ENCODE measurements around the gene TPM2. TPM values are rescaled to one million over a fixed set of nuclear protein-coding genes. Genes with fewer than 3 reads are reported as not detected.
"Not testable (repeated sequence)": the region's sequence is repeated elsewhere in the genome, so short reads cannot be mapped to it uniquely, and the experiment has no call there.

The TPM2 gene
- polyA plus RNA-seq, 1 experiment = 1,727 TPM

DNA sequence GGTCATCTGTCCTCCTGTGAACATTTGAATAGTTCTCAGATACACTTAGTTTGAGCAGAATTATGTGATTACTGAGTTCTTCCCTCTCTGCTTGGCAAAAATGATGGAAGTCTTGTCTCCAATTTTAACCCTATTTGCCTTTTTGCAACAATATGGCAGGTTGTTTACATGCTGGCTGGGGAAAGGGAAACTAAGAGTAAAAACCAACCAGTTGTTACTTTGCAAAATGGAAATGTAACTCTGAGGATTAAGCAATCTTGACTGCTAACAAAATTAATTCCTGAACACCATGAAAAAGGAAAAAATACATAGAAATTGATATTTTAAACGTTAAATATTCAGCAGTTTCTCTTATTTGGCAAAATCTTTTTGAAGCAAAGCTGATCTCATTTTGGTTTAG is 50.1 kb downstream of the TPM2 start:
- Histone ChIP-seq H3K27me3 (ENCODE audit: control insufficient read depth, insufficient read depth, low read length) (no peaks in the 10 kb centered on the region), H3K36me3 (ENCODE audit: control insufficient read depth, insufficient read depth, low read length) (no peaks in the 10 kb centered on the region), H3K4me3 (ENCODE audit: low read depth, low read length) (no peak overlapping the region)
- ChIA-PET CTCF (interaction anchor here (0.6 to 1.7 kb wide), 3 partner anchors 19 to 28 kb away, joined by 3 to 8 read pairs (median 3); partner anchors contain the start of gene CCDC107), POLR2A (no interaction called here)
- TF ChIP-seq, protein P1, sequence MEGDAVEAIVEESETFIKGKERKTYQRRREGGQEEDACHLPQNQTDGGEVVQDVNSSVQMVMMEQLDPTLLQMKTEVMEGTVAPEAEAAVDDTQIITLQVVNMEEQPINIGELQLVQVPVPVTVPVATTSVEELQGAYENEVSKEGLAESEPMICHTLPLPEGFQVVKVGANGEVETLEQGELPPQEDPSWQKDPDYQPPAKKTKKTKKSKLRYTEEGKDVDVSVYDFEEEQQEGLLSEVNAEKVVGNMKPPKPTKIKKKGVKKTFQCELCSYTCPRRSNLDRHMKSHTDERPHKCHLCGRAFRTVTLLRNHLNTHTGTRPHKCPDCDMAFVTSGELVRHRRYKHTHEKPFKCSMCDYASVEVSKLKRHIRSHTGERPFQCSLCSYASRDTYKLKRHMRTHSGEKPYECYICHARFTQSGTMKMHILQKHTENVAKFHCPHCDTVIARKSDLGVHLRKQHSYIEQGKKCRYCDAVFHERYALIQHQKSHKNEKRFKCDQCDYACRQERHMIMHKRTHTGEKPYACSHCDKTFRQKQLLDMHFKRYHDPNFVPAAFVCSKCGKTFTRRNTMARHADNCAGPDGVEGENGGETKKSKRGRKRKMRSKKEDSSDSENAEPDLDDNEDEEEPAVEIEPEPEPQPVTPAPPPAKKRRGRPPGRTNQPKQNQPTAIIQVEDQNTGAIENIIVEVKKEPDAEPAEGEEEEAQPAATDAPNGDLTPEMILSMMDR (IDR thresholded peaks at IDR 0.05; ENCODE audit: insufficient read depth, low read depth, low read length) = no peak
- DNase-seq (ENCODE audit: low read depth) = no peak

- CTCF ChIA-PET = interaction anchor here (1.7 kb wide), 1 partner anchor 28 kb away, joined by 8 read pairs; no protein-coding TSS in a partner anchor
- H3K4me3 ChIP-seq (ENCODE audit: low read depth, low read length); H3K27me3 ChIP-seq (ENCODE audit: control insufficient read depth, insufficient read depth, low read length); POLR2A ChIA-PET; H3K36me3 ChIP-seq (ENCODE audit: control insufficient read depth, insufficient read depth, low read length); DNase-seq (ENCODE audit: low read depth): not testable (repeated sequence)
Observed at GRCh38 chr9:35639225-35639624, 50.5 kb downstream of the TPM2 start.

DNA sequence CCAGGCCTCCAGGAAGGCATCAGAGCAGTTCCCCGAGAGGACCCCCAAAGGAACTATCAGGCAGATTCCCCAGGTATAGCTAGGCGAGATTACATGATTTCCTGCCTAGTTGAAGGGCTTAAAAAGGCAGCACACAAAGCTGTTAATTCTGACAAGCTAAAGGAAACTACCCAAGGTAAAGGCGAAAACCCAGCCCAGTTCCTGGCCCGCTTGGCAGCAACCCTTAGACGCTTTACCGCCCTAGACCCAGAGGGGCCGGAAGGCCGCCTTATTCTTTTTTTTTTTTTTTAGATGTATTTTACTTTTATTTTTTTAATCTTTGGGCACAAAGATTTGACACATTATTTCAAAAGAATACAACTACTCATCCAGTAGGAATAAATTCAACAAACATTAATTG is 51.0 kb downstream of the TPM2 start:
- H3K4me3 ChIP-seq (ENCODE audit: low read depth, low read length); POLR2A ChIA-PET; H3K27me3 ChIP-seq (ENCODE audit: control insufficient read depth, insufficient read depth, low read length); H3K36me3 ChIP-seq (ENCODE audit: control insufficient read depth, insufficient read depth, low read length); DNase-seq (ENCODE audit: low read depth): not testable (repeated sequence)
- CTCF ChIA-PET = interaction anchor here (0.7 kb wide), 1 partner anchor 12 kb away, joined by 3 read pairs; no protein-coding TSS in a partner anchor

GRCh38 chr9:35637427-35637955 is 52.2 kb downstream of the TPM2 start:
- H3K4me3 ChIP-seq (ENCODE audit: low read depth, low read length); H3K36me3 ChIP-seq (ENCODE audit: control insufficient read depth, insufficient read depth, low read length); DNase-seq (ENCODE audit: low read depth); H3K27me3 ChIP-seq (ENCODE audit: control insufficient read depth, insufficient read depth, low read length); CTCF ChIA-PET; POLR2A ChIA-PET: not testable (repeated sequence)

DNA sequence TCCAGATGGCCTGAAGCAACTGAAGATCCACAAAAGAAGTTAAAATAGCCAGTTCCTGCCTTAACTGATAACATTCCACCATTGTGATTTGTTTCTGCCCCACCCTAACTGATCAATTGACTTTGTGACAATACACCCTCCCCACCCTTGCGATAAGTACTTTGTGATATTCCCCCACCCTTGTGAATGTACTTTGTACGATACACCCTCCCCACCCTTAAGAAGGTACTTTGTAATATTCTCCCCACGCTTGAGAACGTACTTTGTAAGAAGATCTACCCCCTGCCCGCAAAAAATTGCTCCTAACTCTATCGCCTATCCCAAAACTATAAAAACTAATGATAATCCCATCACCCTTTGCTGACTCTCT is 52.9 kb downstream of the TPM2 start:
- CTCF ChIA-PET; H3K4me3 ChIP-seq (ENCODE audit: low read depth, low read length); POLR2A ChIA-PET; DNase-seq (ENCODE audit: low read depth); H3K36me3 ChIP-seq (ENCODE audit: control insufficient read depth, insufficient read depth, low read length); H3K27me3 ChIP-seq (ENCODE audit: control insufficient read depth, insufficient read depth, low read length): not testable (repeated sequence)

GRCh38 chr9:35636135-35636876 is 53.4 kb downstream of the TPM2 start:
- TF ChIP-seq, protein P1 (IDR thresholded peaks at IDR 0.05; ENCODE audit: insufficient read depth, low read depth, low read length) = no peak
- no peaks in the 10 kb centered on the region for H3K36me3 ChIP-seq (ENCODE audit: control insufficient read depth, insufficient read depth, low read length)
- no peak for DNase-seq (ENCODE audit: low read depth)
- H3K4me3 ChIP-seq (ENCODE audit: low read depth, low read length) = no peak overlapping the region
- POLR2A ChIA-PET = no interaction called here
- CTCF ChIA-PET = interaction anchor here (1.0 to 2.5 kb wide), 3 partner anchors 10 to 26 kb away, joined by 3 to 9 read pairs (median 7); no protein-coding TSS in a partner anchor
- no peaks in the 10 kb centered on the region for H3K27me3 ChIP-seq (ENCODE audit: control insufficient read depth, insufficient read depth, low read length)

- Histone ChIP-seq H3K4me3 (ENCODE audit: low read depth, low read length) (no peak overlapping the region), H3K27me3 (ENCODE audit: control insufficient read depth, insufficient read depth, low read length) (no peaks in the 10 kb centered on the region), H3K36me3 (ENCODE audit: control insufficient read depth, insufficient read depth, low read length) (no peaks in the 10 kb centered on the region)
- DNase-seq (ENCODE audit: low read depth) = no peak
- ChIA-PET CTCF (interaction anchor here (1.0 to 2.5 kb wide), 3 partner anchors 11 to 25 kb away, joined by 3 to 9 read pairs (median 7); no protein-coding TSS in a partner anchor), POLR2A (no interaction called here)
- TF ChIP-seq, protein P1 (IDR thresholded peaks at IDR 0.05; ENCODE audit: insufficient read depth, low read depth, low read length) = no peak
Observed at GRCh38 chr9:35635730-35636129, 54.0 kb downstream of the TPM2 start.

Small RNAs within 50 kb of the gene (small RNA-seq; reads per million reads assigned to genes)
- gene MIR6853 (ENCODE audit: insufficient read length, low read depth, low replicate concordance) (0.63 reads per million), gene RMRP (ENCODE audit: insufficient read length, low read depth, low replicate concordance) (not detected), gene RN7SL22P (ENCODE audit: insufficient read length, low read depth, low replicate concordance) (not detected)

Other genes starting within 250 kb of the TPM2 start
- gene RUSC2, start 199.8 kb downstream of the TPM2 start, polyA plus RNA-seq (2011; rRNA removed) = 19.6 and 43.3 TPM in 2 replicates
- 23.2 and 32.6 TPM in 2 replicates for gene TESK1, start 84.7 kb downstream of the TPM2 start, polyA plus RNA-seq (2011; rRNA removed)
- gene CD72, start 71.5 kb downstream of the TPM2 start, polyA plus RNA-seq (2011; rRNA removed) = 1.1 and 1.7 TPM in 2 replicates
- not detected in 2 replicates for gene SIT1, start 39.0 kb downstream of the TPM2 start, polyA plus RNA-seq (2011; rRNA removed)
- 235 and 1,738 TPM in 2 replicates for gene RMRP, start 31.9 kb downstream of the TPM2 start, polyA plus RNA-seq (2011; rRNA removed)
- 22.0 and 27.9 TPM in 2 replicates for gene CCDC107, start 31.6 kb downstream of the TPM2 start, polyA plus RNA-seq (2011; rRNA removed)
- 2.7 and 4.1 TPM in 2 replicates for gene ARHGEF39, start 24.7 kb downstream of the TPM2 start, polyA plus RNA-seq (2011; rRNA removed)
- gene CA9, start 16.0 kb downstream of the TPM2 start, polyA plus RNA-seq (2011; rRNA removed) = 0.13 and 0.32 TPM in 2 replicates
- 215 and 399 TPM in 2 replicates for gene TLN1, start 42.3 kb upstream of the TPM2 start, polyA plus RNA-seq (2011; rRNA removed)
- 67.9 and 75.8 TPM in 2 replicates for gene CREB3, start 42.7 kb upstream of the TPM2 start, polyA plus RNA-seq (2011; rRNA removed)
- gene GBA2, start 59.3 kb upstream of the TPM2 start, polyA plus RNA-seq (2011; rRNA removed) = 30.3 and 44.1 TPM in 2 replicates
- 17.4 and 19.7 TPM in 2 replicates for gene RGP1, start 59.4 kb upstream of the TPM2 start, polyA plus RNA-seq (2011; rRNA removed)
- not detected in 2 replicates for gene MSMP, start 64.4 kb upstream of the TPM2 start, polyA plus RNA-seq (2011; rRNA removed)
- gene NPR2, start 101.7 kb upstream of the TPM2 start, polyA plus RNA-seq (2011; rRNA removed) = 30.1 and 33.4 TPM in 2 replicates
- gene SPAG8, start 122.3 kb upstream of the TPM2 start, polyA plus RNA-seq (2011; rRNA removed) = 0.50 and 0.85 TPM in 2 replicates
- gene HINT2, start 125.1 kb upstream of the TPM2 start, polyA plus RNA-seq (2011; rRNA removed) = 20.9 and 30.0 TPM in 2 replicates
- not detected in 2 replicates for gene FAM221B, start 138.8 kb upstream of the TPM2 start, polyA plus RNA-seq (2011; rRNA removed)
- 3.4 and 5.6 TPM in 2 replicates for gene TMEM8B, start 139.3 kb upstream of the TPM2 start, polyA plus RNA-seq (2011; rRNA removed)
- gene OR13J1, start 180.5 kb upstream of the TPM2 start, polyA plus RNA-seq (2011; rRNA removed) = not detected in 2 replicates
- 0.47 and 0.93 TPM in 2 replicates for gene HRCT1, start 216.3 kb upstream of the TPM2 start, polyA plus RNA-seq (2011; rRNA removed)
- 0.23 and 0.32 TPM in 2 replicates for gene SPAAR, start 219.6 kb upstream of the TPM2 start, polyA plus RNA-seq (2011; rRNA removed)

Measured in BJ (cell line).